Lung microvascular endothelial cell (primary cell): ENCODE measurements around the gene PGA5. TPM values are rescaled to one million over a fixed set of nuclear protein-coding genes. Genes with fewer than 3 reads are reported as not detected.
A peak's percentile ranks its signal among the peaks of the same experiment; 100 is the strongest.

Experiments used
- DNase-seq, 2 donors: peaks; one replicate each; pipeline versions ENCODE4 v3.0.0 to v3.0.0-alpha.2; 2010; ENCODE audit warnings: low read depth in 2 of 2
- total RNA-seq: library from RNA; depleted of rRNA; stranded (reverse); fragments of >200 nt; gene quantifications from 2 replicates; pipeline ENCODE4 v1.2.1, GENCODE V29; 2014

Gene PGA5
- total RNA-seq, 1 donor from 2014 or later: not detected

GRCh38 chr11:61266602-61267001 is 25.6 kb downstream of the PGA5 start:
- DNase-seq: no peak

GRCh38 chr11:61267437-61267841 is 26.5 kb downstream of the PGA5 start:
- DNase-seq: no peak

GRCh38 chr11:61268588-61269250 is 27.7 kb downstream of the PGA5 start:
- DNase-seq: no peak

- DNase-seq: peak in 1 of 2 donors; percentile 48
Measured at GRCh38 chr11:61270354-61271076, 29.5 kb downstream of the PGA5 start.

GRCh38 chr11:61272731-61273130 is 31.8 kb downstream of the PGA5 start:
- DNase-seq: no peak

GRCh38 chr11:61273178-61274078 is 32.5 kb downstream of the PGA5 start:
- DNase-seq: no peak

GRCh38 chr11:61274084-61274483 is 33.1 kb downstream of the PGA5 start:
- no peak for DNase-seq

GRCh38 chr11:61275191-61275590 is 34.2 kb downstream of the PGA5 start:
- DNase-seq: no peak

- no peak for DNase-seq
Measured at GRCh38 chr11:61277186-61278000, 36.4 kb downstream of the PGA5 start.

GRCh38 chr11:61278001-61278470 is 37.1 kb downstream of the PGA5 start:
- DNase-seq: no peak

- DNase-seq: no peak
Measured at GRCh38 chr11:61279934-61280659, 39.1 kb downstream of the PGA5 start.

GRCh38 chr11:61280883-61281580 is 40.1 kb downstream of the PGA5 start:
- DNase-seq: no peak

- peak; percentile 58 to 81 for DNase-seq
Measured at GRCh38 chr11:61281581-61282250, 40.7 kb downstream of the PGA5 start.

GRCh38 chr11:61283613-61284012 is 42.6 kb downstream of the PGA5 start:
- DNase-seq: no peak

- no peak for DNase-seq
Measured at GRCh38 chr11:61287338-61287977, 46.5 kb downstream of the PGA5 start.

GRCh38 chr11:61290905-61291690 is 50.1 kb downstream of the PGA5 start:
- no peak for DNase-seq

GRCh38 chr11:61292356-61292755 is 51.4 kb downstream of the PGA5 start:
- no peak for DNase-seq
